Neuronal stem cell (in vitro differentiated cells): ENCODE data around the gene LYPLA2.

ENCODE experiments used
- DNase-seq: peaks from one replicate; pipeline ENCODE4 v3.0.0-alpha.2; 2013; ENCODE audit warnings: low spot score
- H2AFZ ChIP-seq: one replicate; pipeline ENCODE4 v1.6.1; 2013; ENCODE audit warnings: mild to moderate bottlenecking, low read length, inconsistent platforms
- H2AK5ac ChIP-seq: 2 replicates; pipeline ENCODE4 v1.6.1; 2013; ENCODE audit warnings: low read depth, mild to moderate bottlenecking, inconsistent platforms, low read length, moderate library complexity, mixed read lengths
- H2BK120ac ChIP-seq: 2 replicates; pipeline ENCODE4 v1.6.1; 2013; ENCODE audit warnings: low read depth, mild to moderate bottlenecking, inconsistent platforms, low read length, moderate library complexity, mixed read lengths
- H2BK12ac ChIP-seq: one replicate; pipeline ENCODE4 v1.6.1; 2013; ENCODE audit warnings: low read length, inconsistent platforms
- H2BK15ac ChIP-seq: 2 replicates; pipeline ENCODE4 v1.6.1; 2013; ENCODE audit warnings: mild to moderate bottlenecking, low read length, inconsistent platforms, mixed read lengths
- H2BK5ac ChIP-seq: one replicate; pipeline ENCODE4 v1.6.1; 2013; ENCODE audit warnings: inconsistent platforms, mild to moderate bottlenecking, low read length, moderate library complexity
- H3K14ac ChIP-seq: one replicate; pipeline ENCODE4 v1.6.1; 2013; ENCODE audit warnings: low read length, inconsistent platforms
- H3K18ac ChIP-seq: 2 replicates; pipeline ENCODE4 v1.6.1; 2013; ENCODE audit warnings: low read length, inconsistent platforms
- H3K23ac ChIP-seq: 2 replicates; pipeline ENCODE4 v1.6.1; 2013; ENCODE audit warnings: low read depth, mild to moderate bottlenecking, mixed read lengths, low read length, inconsistent platforms; ENCODE audit not compliant: poor library complexity
- H3K27ac ChIP-seq: replicated peaks from 3 replicates; pipeline ENCODE4 v1.5.1; 2013; ENCODE audit warnings: low read length, inconsistent platforms
- H3K27me3 ChIP-seq, 3 experiments: 2 replicates each; pipeline ENCODE4 v1.6.1; 2013; ENCODE audit warnings: low read length in 3 of 3, mild to moderate bottlenecking in 2 of 3, inconsistent platforms in 1 of 3, low read depth in 1 of 3, mixed read lengths in 1 of 3, moderate library complexity in 1 of 3; ENCODE audit not compliant: control insufficient read depth in 3 of 3, insufficient read depth in 3 of 3
- H3K36me3 ChIP-seq, 2 donors: replicated peaks in 1 of 2; 2 replicates each; pipeline ENCODE4 v1.6.1; 2013; ENCODE audit warnings: low read length in 2 of 2; ENCODE audit not compliant: control insufficient read depth in 2 of 2, insufficient read depth in 2 of 2
- H3K4ac ChIP-seq: 2 replicates; pipeline ENCODE4 v1.6.1; 2013; ENCODE audit warnings: inconsistent platforms, mild to moderate bottlenecking, low read length, moderate library complexity
- H3K4me1 ChIP-seq, 2 donors: 1 replicate in 1 of 2; 2 replicates in 1 of 2; pipeline ENCODE4 v1.6.1; 2013; ENCODE audit warnings: low read length in 2 of 2, low read depth in 1 of 2; ENCODE audit not compliant: control insufficient read depth in 2 of 2, insufficient read depth in 1 of 2
- H3K4me2 ChIP-seq: one replicate; pipeline ENCODE4 v1.6.1; 2013; ENCODE audit warnings: mild to moderate bottlenecking, low read length, inconsistent platforms; ENCODE audit not compliant: insufficient read depth, poor library complexity, severe bottlenecking
- H3K4me3 ChIP-seq, 2 donors: 2 replicates each; pipeline ENCODE4 v1.5.1; 2013; ENCODE audit warnings: low read length in 2 of 2, mild to moderate bottlenecking in 2 of 2, inconsistent platforms in 1 of 2, moderate library complexity in 1 of 2
- H3K79me1 ChIP-seq: one replicate; pipeline ENCODE4 v1.6.1; 2013; ENCODE audit warnings: low read depth, mild to moderate bottlenecking, inconsistent platforms, low read length, moderate library complexity
- H3K9ac ChIP-seq: one replicate; pipeline ENCODE4 v1.6.1; 2013; ENCODE audit warnings: mild to moderate bottlenecking, low read depth, low read length, inconsistent platforms; ENCODE audit not compliant: poor library complexity
- H3K9me3 ChIP-seq, 2 donors: replicated peaks in 1 of 2; 2 replicates each; pipeline versions ENCODE3 to v1.6.1; 2013; ENCODE audit warnings: low read length in 2 of 2, mild to moderate bottlenecking in 2 of 2, inconsistent platforms in 1 of 2, low read depth in 1 of 2, mixed read lengths in 1 of 2, moderate library complexity in 1 of 2; ENCODE audit not compliant: control insufficient read depth in 2 of 2, insufficient read depth in 1 of 2
- H4K8ac ChIP-seq: one replicate; pipeline ENCODE4 v1.6.1; 2013; ENCODE audit warnings: low read depth, mild to moderate bottlenecking, inconsistent platforms, low read length, moderate library complexity
- H4K91ac ChIP-seq: one replicate; pipeline ENCODE4 v1.6.1; 2013; ENCODE audit warnings: low read length, low read depth, mild to moderate bottlenecking, inconsistent platforms; ENCODE audit not compliant: poor library complexity
- WGBS, 2 donors: extraction: QIAGEN DNeasy Blood & Tissue Kit; methylation state at CpG; one replicate each; pipeline ENCODE4 v1.1.7; 2013; ENCODE audit warnings: missing lambda C conversion rate in 2 of 2, mixed read lengths in 1 of 2; ENCODE audit not compliant: insufficient read length in 2 of 2, insufficient replicate concordance in 1 of 2; ENCODE audit errors: extremely low coverage in 2 of 2; 5-methylcytosine and 5-hydroxymethylcytosine counted together

Gene LYPLA2

GRCh38 chr1:23788695-23789094 is 2.2 kb upstream of the LYPLA2 start:
- Histone ChIP-seq H4K91ac (no peak overlapping the region), H3K4me2 (no peak overlapping the region), H3K4me3 (no peak overlapping the region), H3K4ac (no peak overlapping the region), H3K36me3 (peaks cover 20 to 62% of the 10 kb centered on the region in 2 donors), H2AK5ac (no peak overlapping the region), H3K79me1 (peaks cover 14% of the 10 kb centered on the region), H2AFZ (no peak overlapping the region), H3K9me3 (no peaks in the 10 kb centered on the region), H4K8ac (no peak overlapping the region), H2BK120ac (no peak overlapping the region), H3K27me3 (no peaks in the 10 kb centered on the region), H2BK5ac (no peak overlapping the region), H3K9ac (no peak overlapping the region), H3K18ac (no peak overlapping the region), H2BK15ac (no peak overlapping the region), H3K23ac (no peak overlapping the region), H3K14ac (no peak overlapping the region), H3K27ac (no peak overlapping the region), H3K4me1 (peaks cover 5 to 17% of the 10 kb centered on the region in 2 donors), H2BK12ac (no peak overlapping the region)
- no peak for DNase-seq
- WGBS, 2 donors, result no CpG with 5 or more reads among the region's 3 CpGs

GRCh38 chr1:23791516-23792047 is 637 bp downstream of the LYPLA2 start:
- H2BK5ac ChIP-seq, result peak overlapping the region; percentile 84
- no peak overlapping the region for H2BK120ac ChIP-seq
- no peak overlapping the region for H3K14ac ChIP-seq
- peak overlapping the region; percentile 1 for H3K18ac ChIP-seq
- H3K4me3 ChIP-seq, result peak overlapping the region; percentile 87 to 96
- peaks cover 20% of the 10 kb centered on the region for H3K79me1 ChIP-seq
- H3K36me3 ChIP-seq, result peaks cover 23 to 58% of the 10 kb centered on the region in 2 donors
- H2BK15ac ChIP-seq, result no peak overlapping the region
- peaks cover 5 to 17% of the 10 kb centered on the region in 2 donors for H3K4me1 ChIP-seq
- no peaks in the 10 kb centered on the region for H3K9me3 ChIP-seq
- no peaks in the 10 kb centered on the region for H3K27me3 ChIP-seq
- no CpG with 5 or more reads among the region's 15 CpGs for WGBS, 2 donors
- peak overlapping the region; percentile 24 for H2AK5ac ChIP-seq
- no peak overlapping the region for H4K8ac ChIP-seq
- H3K9ac ChIP-seq, result peak overlapping the region; percentile 90
- H3K23ac ChIP-seq, result peak overlapping the region; percentile 16
- no peak for DNase-seq
- H3K4me2 ChIP-seq, result peak overlapping the region; percentile 84
- H2BK12ac ChIP-seq, result no peak overlapping the region
- H3K27ac ChIP-seq, result no peak overlapping the region
- no peak overlapping the region for H3K4ac ChIP-seq
- H2AFZ ChIP-seq, result peak overlapping the region; percentile 89
- H4K91ac ChIP-seq, result no peak overlapping the region

- H3K4ac ChIP-seq, result peak overlapping the region; percentile 61
- peak overlapping the region; percentile 19 for H3K18ac ChIP-seq
- H3K9ac ChIP-seq, result peak overlapping the region; percentile 78
- peak overlapping the region; percentile 86 for H4K8ac ChIP-seq
- peak overlapping the region; percentile 52 for H3K4me2 ChIP-seq
- no peaks in the 10 kb centered on the region for H3K9me3 ChIP-seq
- H3K36me3 ChIP-seq, result peaks cover 24 to 58% of the 10 kb centered on the region in 2 donors
- H3K4me3 ChIP-seq, result peak overlapping the region; percentile 70 to 96
- H3K79me1 ChIP-seq, result peaks cover 20% of the 10 kb centered on the region
- no peak overlapping the region for H2AFZ ChIP-seq
- no peak overlapping the region for H3K27ac ChIP-seq
- H2BK12ac ChIP-seq, result no peak overlapping the region
- H2BK120ac ChIP-seq, result no peak overlapping the region
- no peak for DNase-seq
- H3K23ac ChIP-seq, result no peak overlapping the region
- H3K4me1 ChIP-seq, result peaks cover 5 to 17% of the 10 kb centered on the region in 2 donors
- no CpG with 5 or more reads among the region's 19 CpGs for WGBS, 2 donors
- H3K27me3 ChIP-seq, result no peaks in the 10 kb centered on the region
- H2BK5ac ChIP-seq, result peak overlapping the region; percentile 84
- peak overlapping the region; percentile 86 for H2AK5ac ChIP-seq
- H3K14ac ChIP-seq, result peak overlapping the region; percentile 38
- H4K91ac ChIP-seq, result no peak overlapping the region
- no peak overlapping the region for H2BK15ac ChIP-seq
Measured at GRCh38 chr1:23792151-23792945, 1.4 kb downstream of the LYPLA2 start.

- Histone ChIP-seq H2BK120ac (no peak overlapping the region), H3K14ac (no peak overlapping the region), H4K91ac (no peak overlapping the region), H2BK15ac (no peak overlapping the region), H3K4ac (no peak overlapping the region), H2AK5ac (peak overlapping the region; percentile 70), H3K4me3 (peak overlapping the region in 1 of 2 donors; percentile 96), H2AFZ (no peak overlapping the region), H3K27ac (no peak overlapping the region), H3K9me3 (no peaks in the 10 kb centered on the region), H3K79me1 (peaks cover 20% of the 10 kb centered on the region), H2BK5ac (no peak overlapping the region), H4K8ac (no peak overlapping the region), H3K36me3 (peaks cover 30 to 58% of the 10 kb centered on the region in 2 donors), H3K4me2 (peak overlapping the region; percentile 11), H3K9ac (peak overlapping the region; percentile 63), H3K27me3 (no peaks in the 10 kb centered on the region), H2BK12ac (peak overlapping the region; percentile 10), H3K4me1 (peaks cover 5 to 17% of the 10 kb centered on the region in 2 donors), H3K18ac (peak overlapping the region; percentile 38), H3K23ac (peak overlapping the region; percentile 55)
- no CpG with 5 or more reads among the region's 16 CpGs for WGBS, 2 donors
- DNase-seq, result no peak
Measured at GRCh38 chr1:23793018-23793781, 2.3 kb downstream of the LYPLA2 start.
